ENCODE measurements around the gene SNHG17. TPM values are rescaled to one million over a fixed set of nuclear protein-coding genes. Genes with fewer than 3 reads are reported as not detected.
A peak's percentile ranks its signal among the peaks of the same experiment; 100 is the strongest.
"Not testable (repeated sequence)": the region's sequence is repeated elsewhere in the genome, so short reads cannot be mapped to it uniquely, and the experiment has no call there.

SNHG17 gene
- polyA plus RNA-seq (2012; ENCODE audit: low read depth, missing spikeins): 61.6 TPM

DNA sequence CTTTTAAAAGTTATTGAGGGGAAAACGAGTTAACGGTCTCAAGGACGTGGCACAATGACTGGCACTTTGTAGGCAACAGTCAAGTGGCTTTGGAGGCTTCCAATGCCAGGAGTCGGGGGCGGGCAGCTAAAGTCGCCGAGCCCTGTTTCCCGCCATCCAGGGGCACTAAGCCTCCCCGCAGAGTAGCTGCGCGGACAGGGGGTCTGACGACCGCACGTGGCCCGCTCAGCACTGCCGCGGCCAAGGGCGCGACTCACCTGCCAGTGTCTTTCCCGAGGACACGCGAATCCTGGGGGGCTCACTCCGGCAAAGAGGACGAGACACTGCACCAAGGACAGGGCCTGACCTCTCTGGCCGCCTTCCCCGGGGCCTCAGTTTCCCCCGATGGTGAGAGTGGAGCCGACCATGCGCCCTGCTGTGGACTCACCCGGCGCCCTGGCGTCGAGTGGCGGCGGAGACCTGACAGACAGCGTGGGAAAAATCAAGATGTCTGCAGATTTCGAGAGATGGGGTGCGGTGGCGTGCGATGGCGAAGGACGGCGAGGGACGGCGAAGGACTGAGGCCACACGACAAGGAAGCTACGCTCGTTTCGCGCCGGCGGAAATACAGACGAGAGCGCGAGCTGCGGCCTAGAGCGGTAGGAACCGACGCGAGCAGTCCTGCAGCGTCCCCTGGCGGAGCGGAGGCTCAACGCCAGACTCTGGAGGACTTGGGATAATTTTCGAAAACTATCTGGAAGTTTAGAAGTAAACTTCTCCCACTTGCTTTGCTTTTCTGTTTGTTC, at the start of gene SNHG17:
Gene SNHG17 (minus strand): TSS at position 559 of the 785 bp plus-strand sequence.
- peak; percentile 76 for DNase-seq (ENCODE audit: insufficient read length, low spot score)
- peak; percentile 96 for FAIRE-seq
- peak; percentile 99 for TF ChIP-seq POLR2A (IDR thresholded peaks at IDR 0.05; ENCODE audit: low read depth, low read length)
- peak; percentile 99 for TF ChIP-seq POLR2AphosphoS5 (IDR thresholded peaks at IDR 0.05; ENCODE audit: low read depth, low read length)
- TF ChIP-seq POU2F2 (IDR thresholded peaks at IDR 0.05; ENCODE audit: low read depth, low read length): peak; percentile 89
- no peak for TF ChIP-seq PAX5 (IDR thresholded peaks at IDR 0.05; ENCODE audit: insufficient read depth, low read length, severe bottlenecking)
- TF ChIP-seq TAF1 (IDR thresholded peaks at IDR 0.05; ENCODE audit: low read depth, low read length): peak; percentile 100

DNA sequence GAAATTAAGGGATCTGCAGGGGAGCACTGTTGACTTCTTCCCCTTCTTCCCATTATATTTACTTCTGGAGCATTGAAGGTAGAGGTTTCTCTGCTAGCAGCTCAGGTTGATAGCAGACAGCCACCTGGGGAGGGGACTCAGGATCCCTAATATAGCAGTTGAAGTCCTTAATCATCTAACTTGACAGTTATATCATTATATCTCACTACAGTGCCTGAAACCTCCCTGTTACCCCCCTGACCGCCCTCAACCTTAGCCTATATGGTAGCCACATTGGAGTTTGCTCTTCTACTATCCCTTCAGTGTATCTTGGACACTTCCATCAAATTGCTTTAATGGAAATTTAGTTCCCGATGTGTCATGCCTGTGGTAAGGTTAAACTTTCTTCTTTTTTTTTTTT, 44.5 kb upstream of the SNHG17 start:
- no peak for FAIRE-seq
- DNase-seq (ENCODE audit: insufficient read length, low spot score): no peak
- TF ChIP-seq POLR2A (IDR thresholded peaks at IDR 0.05; ENCODE audit: low read depth, low read length): no peak
- TF ChIP-seq POU2F2 (IDR thresholded peaks at IDR 0.05; ENCODE audit: low read depth, low read length): no peak
- TF ChIP-seq SPI1 (IDR thresholded peaks at IDR 0.05; ENCODE audit: low read depth, low read length): no peak
- TF ChIP-seq PAX5 (IDR thresholded peaks at IDR 0.05; ENCODE audit: insufficient read depth, low read length, severe bottlenecking): no peak
- TF ChIP-seq TAF1 (IDR thresholded peaks at IDR 0.05; ENCODE audit: low read depth, low read length): no peak
- no peak for TF ChIP-seq POLR2AphosphoS5 (IDR thresholded peaks at IDR 0.05; ENCODE audit: low read depth, low read length)

DNA sequence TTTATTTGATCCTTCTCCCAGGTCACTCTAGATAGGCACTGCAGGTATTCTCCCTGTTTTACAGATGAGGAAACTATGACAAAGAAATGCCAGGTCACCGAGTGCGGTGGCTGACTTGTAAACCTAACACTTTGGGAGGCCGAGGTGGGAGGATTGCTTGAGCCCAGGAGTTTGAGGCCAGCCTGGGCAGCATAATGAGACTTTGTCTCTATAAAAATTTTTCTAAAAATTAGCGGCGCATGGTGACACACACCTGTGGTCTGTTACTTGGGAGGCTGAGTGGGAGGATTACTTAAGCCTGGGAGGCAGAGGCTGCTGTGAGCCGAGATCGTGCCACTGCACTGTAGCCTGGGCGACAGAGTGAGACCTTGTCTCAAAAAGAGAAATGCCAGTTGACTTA, 42.6 kb upstream of the SNHG17 start:
- FAIRE-seq (no peak), DNase-seq (ENCODE audit: insufficient read length, low spot score) (no peak)
- TF ChIP-seq POLR2AphosphoS5 (IDR thresholded peaks at IDR 0.05; ENCODE audit: low read depth, low read length): no peak
- no peak for TF ChIP-seq POLR2A (IDR thresholded peaks at IDR 0.05; ENCODE audit: low read depth, low read length)
- no peak for TF ChIP-seq POU2F2 (IDR thresholded peaks at IDR 0.05; ENCODE audit: low read depth, low read length)
- no peak for TF ChIP-seq PAX5 (IDR thresholded peaks at IDR 0.05; ENCODE audit: insufficient read depth, low read length, severe bottlenecking)
- TF ChIP-seq TAF1 (IDR thresholded peaks at IDR 0.05; ENCODE audit: low read depth, low read length): no peak

DNA sequence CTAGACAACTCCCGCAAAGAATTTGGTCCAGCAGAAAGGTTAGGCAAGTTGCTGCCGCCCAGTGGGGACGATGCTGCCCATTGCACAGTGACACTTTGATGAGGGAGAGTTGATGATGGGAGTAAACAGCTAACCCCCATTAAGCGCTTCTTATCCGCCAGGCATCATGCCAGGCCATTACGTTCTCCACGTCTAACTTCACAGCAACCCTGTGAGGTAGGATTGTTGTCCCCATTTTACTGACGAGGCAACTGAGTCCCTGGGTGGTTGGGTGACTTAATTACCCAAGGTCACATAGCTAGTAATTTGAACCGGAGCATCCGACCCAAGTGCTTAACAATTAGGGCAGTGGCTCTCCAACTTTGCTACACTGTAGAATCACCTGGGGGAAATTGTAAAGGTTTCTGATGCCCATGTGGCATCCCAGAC, 38.3 kb upstream of the SNHG17 start:
- FAIRE-seq (peak; percentile 64), DNase-seq (ENCODE audit: insufficient read length, low spot score) (no peak)
- TF ChIP-seq PAX5 (IDR thresholded peaks at IDR 0.05; ENCODE audit: insufficient read depth, low read length, severe bottlenecking) (no peak), TAF1 (IDR thresholded peaks at IDR 0.05; ENCODE audit: low read depth, low read length) (no peak), POLR2AphosphoS5 (IDR thresholded peaks at IDR 0.05; ENCODE audit: low read depth, low read length) (no peak), POU2F2 (IDR thresholded peaks at IDR 0.05; ENCODE audit: low read depth, low read length) (no peak), SPI1 (IDR thresholded peaks at IDR 0.05; ENCODE audit: low read depth, low read length) (no peak), POLR2A (IDR thresholded peaks at IDR 0.05; ENCODE audit: low read depth, low read length) (no peak)

DNA sequence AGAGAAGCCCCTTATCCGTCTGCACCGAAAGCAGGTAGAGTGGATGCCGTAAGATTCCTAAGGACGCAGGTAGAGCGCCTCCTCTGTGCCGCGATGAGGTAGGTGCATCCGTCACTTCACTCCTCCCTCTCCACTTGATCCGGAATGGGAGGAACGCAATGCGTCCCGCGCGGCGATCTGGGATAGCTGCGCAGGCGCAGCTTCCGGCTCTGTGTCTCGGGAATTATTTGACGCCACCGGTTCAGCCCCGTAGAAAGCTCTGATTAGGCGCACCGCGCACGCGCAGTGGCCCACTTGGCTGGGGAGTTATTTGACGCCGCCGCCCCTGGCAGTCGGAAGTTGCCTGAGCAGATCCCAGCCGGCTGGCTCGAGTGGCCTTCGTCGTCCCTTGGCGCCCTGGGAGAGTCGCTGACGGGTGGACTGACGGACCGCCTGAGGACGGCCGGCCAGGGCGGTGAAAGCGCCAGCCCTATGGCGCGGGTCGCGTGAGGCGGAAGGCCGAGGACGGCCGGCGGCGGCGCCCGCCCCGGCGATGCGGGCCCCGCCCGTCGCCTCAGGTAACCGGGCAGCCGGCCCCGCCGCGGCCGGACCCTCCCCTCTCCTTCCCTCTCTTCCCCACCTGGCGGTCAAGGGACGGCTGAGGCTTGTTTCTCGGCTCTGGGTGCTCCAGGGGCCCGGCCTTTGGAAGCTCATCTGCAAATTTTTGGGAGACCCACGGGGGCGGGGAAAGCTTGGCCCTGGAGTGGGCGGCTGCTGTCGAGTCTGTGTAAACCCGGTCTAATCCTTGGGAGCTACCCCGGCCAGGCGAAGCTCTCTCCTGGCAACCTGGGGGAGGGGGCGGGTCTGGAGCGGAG, 37.6 kb upstream of the SNHG17 start, which contains the start of gene RALGAPB:
Gene RALGAPB (plus strand): TSS at position 331 of the 854 bp plus-strand sequence. CDS start 15,590 bp downstream, outside the sequence.
- DNase-seq (ENCODE audit: insufficient read length, low spot score) (peak; percentile 92), FAIRE-seq (peak; percentile 99)
- peak; percentile 39; the same call in 1 of the 2 replicates for TF ChIP-seq POU2F2 (IDR thresholded peaks at IDR 0.05; ENCODE audit: low read depth, low read length)
- peak; percentile 85 for TF ChIP-seq POLR2A (IDR thresholded peaks at IDR 0.05; ENCODE audit: low read depth, low read length)
- TF ChIP-seq TAF1 (IDR thresholded peaks at IDR 0.05; ENCODE audit: low read depth, low read length): peak; percentile 77; the same call in 1 of the 2 replicates
- peak; percentile 85 for TF ChIP-seq POLR2AphosphoS5 (IDR thresholded peaks at IDR 0.05; ENCODE audit: low read depth, low read length)
- peak; percentile 24; the same call in 1 of the 2 replicates for TF ChIP-seq SPI1 (IDR thresholded peaks at IDR 0.05; ENCODE audit: low read depth, low read length)
- no peak for TF ChIP-seq PAX5 (IDR thresholded peaks at IDR 0.05; ENCODE audit: insufficient read depth, low read length, severe bottlenecking)

DNA sequence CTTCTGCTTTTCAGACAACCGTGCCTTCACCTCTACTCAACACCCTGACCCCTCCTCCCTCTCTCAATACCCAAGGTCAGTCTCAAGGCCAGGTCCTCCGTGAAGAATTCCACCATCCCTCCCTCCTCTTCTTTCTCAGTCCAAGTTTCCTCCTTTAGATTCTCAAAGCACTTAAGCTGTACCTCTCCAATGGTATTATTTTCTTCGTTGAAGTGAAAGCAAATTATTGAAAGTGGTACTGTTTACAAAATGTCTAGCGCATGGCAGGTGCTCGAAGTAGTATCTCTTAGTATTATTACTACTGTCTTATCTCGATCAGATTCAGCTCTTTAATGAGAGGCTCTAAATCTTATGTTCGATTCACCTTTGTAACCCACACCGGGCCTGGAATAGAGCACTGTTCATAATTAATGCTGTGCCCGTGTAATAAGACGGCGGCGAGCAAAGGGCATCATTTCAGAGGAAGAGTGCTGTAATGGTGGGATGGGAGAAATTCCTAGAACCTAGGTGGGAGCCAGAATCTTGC, 36.9 kb upstream of the SNHG17 start:
- TF ChIP-seq SPI1 (IDR thresholded peaks at IDR 0.05; ENCODE audit: low read depth, low read length) (no peak), PAX5 (IDR thresholded peaks at IDR 0.05; ENCODE audit: insufficient read depth, low read length, severe bottlenecking) (no peak), POLR2A (IDR thresholded peaks at IDR 0.05; ENCODE audit: low read depth, low read length) (no peak), TAF1 (IDR thresholded peaks at IDR 0.05; ENCODE audit: low read depth, low read length) (no peak), POLR2AphosphoS5 (IDR thresholded peaks at IDR 0.05; ENCODE audit: low read depth, low read length) (no peak), POU2F2 (IDR thresholded peaks at IDR 0.05; ENCODE audit: low read depth, low read length) (no peak)
- DNase-seq (ENCODE audit: insufficient read length, low spot score): no peak
- peak; percentile 23 for FAIRE-seq

DNA sequence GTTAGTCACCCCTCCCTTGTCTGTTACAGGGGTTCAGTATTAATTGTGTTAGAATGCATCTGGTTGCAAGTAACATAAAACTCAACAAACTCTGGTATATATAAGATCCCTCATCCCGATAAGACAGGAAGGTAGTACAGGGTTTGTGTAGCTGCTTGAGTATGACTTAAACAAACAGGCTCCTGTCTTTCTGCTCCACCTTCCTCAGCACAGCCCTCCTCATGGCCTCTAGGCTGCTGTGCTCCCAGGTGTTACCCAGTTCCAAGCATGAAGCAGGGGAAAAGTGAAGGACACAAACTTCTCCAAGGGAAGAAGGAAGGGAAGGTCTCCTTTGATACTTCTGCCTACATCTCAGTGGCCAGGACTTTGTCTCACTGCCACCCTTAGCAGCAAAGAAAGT, 36.1 kb upstream of the SNHG17 start:
- TF ChIP-seq SPI1 (IDR thresholded peaks at IDR 0.05; ENCODE audit: low read depth, low read length) (no peak), TAF1 (IDR thresholded peaks at IDR 0.05; ENCODE audit: low read depth, low read length) (no peak), POU2F2 (IDR thresholded peaks at IDR 0.05; ENCODE audit: low read depth, low read length) (no peak), POLR2AphosphoS5 (IDR thresholded peaks at IDR 0.05; ENCODE audit: low read depth, low read length) (no peak), PAX5 (IDR thresholded peaks at IDR 0.05; ENCODE audit: insufficient read depth, low read length, severe bottlenecking) (no peak)
- DNase-seq (ENCODE audit: insufficient read length, low spot score) (no peak), FAIRE-seq (no peak)

DNA sequence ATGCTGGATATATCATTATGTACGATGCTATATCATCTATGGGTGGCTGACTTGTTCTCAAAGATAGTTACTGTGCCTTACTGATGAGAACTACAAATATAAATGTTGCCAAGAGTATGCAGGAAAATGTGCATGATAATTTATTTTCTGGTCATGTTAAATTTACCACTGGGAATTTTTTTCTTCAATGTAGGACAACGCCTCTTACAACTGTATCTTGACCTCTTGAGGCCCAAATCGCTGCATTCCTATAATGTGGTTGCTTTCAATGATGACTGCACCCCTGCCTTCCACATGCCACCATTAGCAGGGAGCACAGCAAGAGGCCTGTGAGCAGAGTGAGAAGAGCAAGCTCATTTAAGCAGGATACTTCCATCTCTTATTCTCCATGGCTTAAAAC, 31.9 kb upstream of the SNHG17 start:
- DNase-seq (ENCODE audit: insufficient read length, low spot score): no peak
- TF ChIP-seq POLR2AphosphoS5 (IDR thresholded peaks at IDR 0.05; ENCODE audit: low read depth, low read length) (no peak), TAF1 (IDR thresholded peaks at IDR 0.05; ENCODE audit: low read depth, low read length) (no peak)
- no peak for FAIRE-seq

DNA sequence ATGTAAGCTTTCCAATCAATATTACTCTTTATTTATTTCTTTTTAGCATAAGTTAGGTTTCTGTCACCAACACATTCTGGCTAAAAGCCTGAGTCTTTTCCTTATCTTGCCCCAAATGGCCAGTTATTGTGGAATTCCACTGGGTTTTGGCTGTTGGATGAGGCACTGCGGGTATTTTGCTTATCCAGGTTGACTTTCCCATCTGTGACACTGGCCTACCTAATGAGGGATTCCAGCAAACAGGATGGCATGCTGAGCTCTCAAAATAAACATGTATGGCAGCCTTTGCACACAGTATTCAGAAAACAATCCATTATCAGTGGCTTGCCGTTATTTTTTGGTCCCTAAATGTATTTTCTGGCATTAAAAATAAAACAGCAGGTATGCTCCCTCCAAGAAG, 31.0 kb upstream of the SNHG17 start:
- TF ChIP-seq PAX5 (IDR thresholded peaks at IDR 0.05; ENCODE audit: insufficient read depth, low read length, severe bottlenecking) (no peak), POLR2A (IDR thresholded peaks at IDR 0.05; ENCODE audit: low read depth, low read length) (no peak), POU2F2 (IDR thresholded peaks at IDR 0.05; ENCODE audit: low read depth, low read length) (no peak), SPI1 (IDR thresholded peaks at IDR 0.05; ENCODE audit: low read depth, low read length) (no peak), TAF1 (IDR thresholded peaks at IDR 0.05; ENCODE audit: low read depth, low read length) (no peak), POLR2AphosphoS5 (IDR thresholded peaks at IDR 0.05; ENCODE audit: low read depth, low read length) (no peak)
- DNase-seq (ENCODE audit: insufficient read length, low spot score): no peak
- no peak for FAIRE-seq

DNA sequence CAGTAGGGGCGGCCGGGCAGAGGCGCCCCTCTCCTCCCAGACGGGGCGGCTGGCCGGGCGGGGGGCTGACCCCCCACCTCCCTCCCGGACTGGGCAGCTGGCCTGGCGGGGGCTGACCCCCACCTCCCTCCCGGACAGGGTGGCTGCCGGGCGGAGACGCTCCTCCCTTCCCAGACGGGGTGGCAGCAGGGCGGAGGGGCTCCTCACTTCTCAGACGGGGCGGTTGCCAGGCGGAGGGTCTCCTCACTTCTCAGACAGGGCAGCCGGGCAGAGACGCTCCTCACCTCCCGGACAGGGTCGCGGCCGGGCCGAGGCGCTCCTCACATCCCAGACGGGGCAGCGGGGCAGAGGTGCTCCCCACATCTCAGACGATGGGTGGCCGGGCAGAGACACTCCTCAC, 26.4 kb upstream of the SNHG17 start:
- not testable (repeated sequence) for DNase-seq (ENCODE audit: insufficient read length, low spot score); FAIRE-seq

DNA sequence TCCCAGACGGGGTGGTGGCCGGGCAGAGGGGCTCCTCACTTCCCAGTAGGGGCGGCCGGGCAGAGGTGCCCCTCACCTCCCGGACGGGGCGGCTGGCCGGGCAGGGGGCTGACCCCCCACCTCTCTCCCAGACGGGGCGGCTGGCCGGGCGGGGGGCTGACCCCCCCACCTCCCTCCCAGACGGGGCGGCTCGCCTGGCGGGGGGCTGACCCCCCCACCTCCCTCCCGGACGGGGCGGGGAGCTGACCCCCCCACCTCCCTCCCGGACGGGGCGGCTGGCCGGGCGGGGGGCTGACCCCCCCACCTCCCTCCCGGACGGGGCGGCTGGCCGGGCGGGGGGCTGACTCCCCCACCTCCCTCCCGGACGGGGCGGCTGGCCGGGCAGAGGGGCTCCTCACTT, 26.0 kb upstream of the SNHG17 start:
- not testable (repeated sequence) for FAIRE-seq

DNA sequence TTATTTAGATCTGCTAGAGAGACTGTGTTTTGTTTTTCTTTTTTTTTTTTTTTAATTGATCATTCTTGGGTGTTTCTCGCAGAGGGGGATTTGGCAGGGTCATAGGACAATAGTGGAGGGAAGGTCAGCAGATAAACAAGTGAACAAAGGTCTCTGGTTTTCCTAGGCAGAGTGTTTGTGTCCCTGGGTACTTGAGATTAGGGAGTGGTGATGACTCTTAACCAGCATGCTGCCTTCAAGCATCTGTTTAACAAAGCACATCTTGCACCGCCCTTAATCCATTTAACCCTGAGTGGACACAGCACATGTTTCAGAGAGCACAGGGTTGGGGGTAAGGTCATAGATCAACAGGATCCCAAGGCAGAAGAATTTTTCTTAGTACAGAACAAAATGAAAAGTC, 25.5 kb upstream of the SNHG17 start:
- not testable (repeated sequence) for DNase-seq (ENCODE audit: insufficient read length, low spot score); FAIRE-seq

More for the DNA sequence above, 26.0 kb upstream of the SNHG17 start:
- DNase-seq (ENCODE audit: insufficient read length, low spot score): not testable (repeated sequence)

All from GM12891 (cell line).